Measurements from ENCODE around the gene RFX8.
"Not testable (repeated sequence)": the region's sequence is repeated elsewhere in the genome, so short reads cannot be mapped to it uniquely, and the experiment has no call there.

The RFX8 gene

GRCh38 chr2:101486258-101486701 lies 11.4 kb upstream of the RFX8 start:
- DNase-seq (ENCODE audit: low read depth in 2 of 2) = no peak

- DNase-seq (ENCODE audit: low read depth in 2 of 2) = no peak
Measured at GRCh38 chr2:101485856-101486255, 10.9 kb upstream of the RFX8 start.

- DNase-seq (ENCODE audit: low read depth in 2 of 2) = no peak
Measured at GRCh38 chr2:101480764-101481163, 5.9 kb upstream of the RFX8 start.

GRCh38 chr2:101479810-101480209 lies 4.9 kb upstream of the RFX8 start:
- no peak for DNase-seq (ENCODE audit: low read depth in 2 of 2)

GRCh38 chr2:101479328-101479727 lies 4.4 kb upstream of the RFX8 start:
- DNase-seq (ENCODE audit: low read depth in 2 of 2) = no peak

- DNase-seq (ENCODE audit: low read depth in 2 of 2) = no peak
Measured at GRCh38 chr2:101478181-101479001, 3.5 kb upstream of the RFX8 start.

GRCh38 chr2:101477556-101477955 lies 2.6 kb upstream of the RFX8 start:
- DNase-seq (ENCODE audit: low read depth in 2 of 2) = no peak

- no peak for DNase-seq (ENCODE audit: low read depth in 2 of 2)
Measured at GRCh38 chr2:101476605-101477208, 1.8 kb upstream of the RFX8 start.

- DNase-seq (ENCODE audit: low read depth in 2 of 2) = no peak
Measured at GRCh38 chr2:101473911-101474701, 806 bp downstream of the RFX8 start.

GRCh38 chr2:101473591-101473910 lies 1.4 kb downstream of the RFX8 start:
- DNase-seq (ENCODE audit: low read depth in 2 of 2) = no peak

- no peak for DNase-seq (ENCODE audit: low read depth in 2 of 2)
Measured at GRCh38 chr2:101469863-101470262, 5.0 kb downstream of the RFX8 start.

- no peak for DNase-seq (ENCODE audit: low read depth in 2 of 2)
Measured at GRCh38 chr2:101467306-101467705, 7.6 kb downstream of the RFX8 start.

GRCh38 chr2:101466426-101466825 lies 8.5 kb downstream of the RFX8 start:
- no peak for DNase-seq (ENCODE audit: low read depth in 2 of 2)

- no peak for DNase-seq (ENCODE audit: low read depth in 2 of 2)
Measured at GRCh38 chr2:101464841-101465240, 10.1 kb downstream of the RFX8 start.

GRCh38 chr2:101463911-101464641 lies 10.8 kb downstream of the RFX8 start:
- no peak for DNase-seq (ENCODE audit: low read depth in 2 of 2)

GRCh38 chr2:101463421-101463820 lies 11.5 kb downstream of the RFX8 start:
- DNase-seq (ENCODE audit: low read depth in 2 of 2) = no peak

- no peak for DNase-seq (ENCODE audit: low read depth in 2 of 2)
Measured at GRCh38 chr2:101461381-101461780, 13.5 kb downstream of the RFX8 start.

- DNase-seq (ENCODE audit: low read depth in 2 of 2) = not testable (repeated sequence)
Measured at GRCh38 chr2:101454408-101454807, 20.5 kb downstream of the RFX8 start.

- DNase-seq (ENCODE audit: low read depth in 2 of 2) = no peak
Measured at GRCh38 chr2:101450965-101451364, 23.9 kb downstream of the RFX8 start.

- no peak for DNase-seq (ENCODE audit: low read depth in 2 of 2)
Measured at GRCh38 chr2:101446869-101447268, 28.0 kb downstream of the RFX8 start.

GRCh38 chr2:101442667-101443061 lies 32.2 kb downstream of the RFX8 start:
- DNase-seq (ENCODE audit: low read depth in 2 of 2) = no peak

GRCh38 chr2:101442042-101442666 lies 32.8 kb downstream of the RFX8 start:
- DNase-seq (ENCODE audit: low read depth in 2 of 2) = no peak
